ENCODE results near the gene CA4. TPM values are rescaled to one million over a fixed set of nuclear protein-coding genes. Genes with fewer than 3 reads are reported as not detected.
A peak's percentile ranks its signal among the peaks of the same experiment; 100 is the strongest.

Gene CA4
- total and polyA plus RNA-seq, 4 donors: 0.14 to 0.67 (median 0.44) TPM

GRCh38 chr17:60141111-60142018 is 8.4 kb upstream of the CA4 start:
- Histone ChIP-seq H3K36me3 (ENCODE audit: control insufficient read depth in 4 of 4, insufficient read depth in 3 of 4, low read depth in 1 of 4, low read length in 3 of 4) (no peaks in the 10 kb centered on the region), H3K27me3 (ENCODE audit: control insufficient read depth in 4 of 4, insufficient read depth in 4 of 4, low read length in 3 of 4) (peaks cover 3 to 15% (median 9%) of the 10 kb centered on the region in 4 donors), H3K27ac (ENCODE audit: low read depth in 1 of 2, low read length in 2 of 2) (no peak overlapping the region), H3K9me3 (ENCODE audit: control insufficient read depth in 4 of 4, low read length in 3 of 4) (no peaks in the 10 kb centered on the region), H3K9ac (ENCODE audit: low read depth in 1 of 2, low read length in 2 of 2) (no peak overlapping the region), H3K4me1 (ENCODE audit: control insufficient read depth in 4 of 4, insufficient read depth in 4 of 4, low read length in 3 of 4) (peaks cover 7 to 27% (median 17%) of the 10 kb centered on the region in 4 donors), H3K4me3 (ENCODE audit: low read depth in 1 of 3, low read length in 3 of 3) (no peak overlapping the region)
- WGBS: 14% methylated on average over 52 of the region's 52 CpGs
- no peak for DNase-seq (ENCODE audit: low spot score)
- TF ChIP-seq ATF3 (IDR thresholded peaks at IDR 0.05) (no peak), HNF4A (conservative IDR thresholded peaks at IDR 0.05) (no peak)

DNA sequence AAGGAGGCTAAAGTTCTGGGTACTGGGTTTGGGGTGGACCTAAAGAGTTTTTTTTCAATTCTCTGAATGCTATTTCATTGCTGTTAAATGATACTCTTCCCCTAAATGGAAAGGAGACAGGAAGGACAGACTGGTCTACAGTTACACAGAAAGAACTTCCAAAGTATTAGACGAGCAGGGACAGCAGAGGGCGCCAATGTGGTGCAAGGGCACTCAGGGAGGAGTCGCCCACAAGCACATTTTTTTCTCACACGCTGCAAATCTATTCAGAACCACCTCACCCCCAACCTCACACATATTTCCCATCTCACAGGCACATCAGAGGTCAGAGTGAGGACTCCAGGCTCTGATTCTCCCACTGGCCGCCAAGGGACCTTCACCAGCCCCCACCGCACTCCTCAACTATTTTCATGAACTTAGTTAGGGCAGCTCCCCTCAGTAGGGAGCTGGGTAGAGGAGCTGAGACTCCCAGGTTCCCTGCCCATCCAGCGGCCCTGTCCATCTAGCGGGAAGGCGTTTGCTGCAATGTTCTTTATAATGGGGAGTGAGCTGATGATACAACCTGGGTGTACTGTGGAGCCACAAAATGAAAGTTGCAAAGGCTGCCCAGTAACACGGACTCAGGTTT is 6.8 kb upstream of the CA4 start:
- no peaks in the 10 kb centered on the region for H3K36me3 ChIP-seq (ENCODE audit: control insufficient read depth in 4 of 4, insufficient read depth in 3 of 4, low read depth in 1 of 4, low read length in 3 of 4)
- TF ChIP-seq GABPA (IDR thresholded peaks at IDR 0.05 in 1 of 2, conservative IDR thresholded peaks at IDR 0.05 in 1 of 2) (no peak), REST (IDR thresholded peaks at IDR 0.05) (peak; percentile 55), YY1 (IDR thresholded peaks at IDR 0.05) (no peak), NR2F2 (IDR thresholded peaks at IDR 0.05) (no peak), HNF4A (conservative IDR thresholded peaks at IDR 0.05) (peak in 1 of 2 donors; percentile 18), FOXA2 (IDR thresholded peaks at IDR 0.05) (no peak), TAF1 (conservative IDR thresholded peaks at IDR 0.05) (no peak), RAD21 (IDR thresholded peaks at IDR 0.05) (peak; percentile 84 to 88), SP1 (IDR thresholded peaks at IDR 0.05) (no peak), HNF4G (IDR thresholded peaks at IDR 0.05) (no peak), EGR1 (IDR thresholded peaks at IDR 0.05; ENCODE audit: low read depth in 2 of 2) (no peak), MAX (IDR thresholded peaks at IDR 0.05) (no peak), FOXA1 (IDR thresholded peaks at IDR 0.05) (no peak), ATF3 (IDR thresholded peaks at IDR 0.05) (no peak), JUND (IDR thresholded peaks at IDR 0.05) (no peak), ZBTB33 (IDR thresholded peaks at IDR 0.05) (no peak), RXRA (IDR thresholded peaks at IDR 0.05) (no peak)
- TF ChIP-seq, protein P1, sequence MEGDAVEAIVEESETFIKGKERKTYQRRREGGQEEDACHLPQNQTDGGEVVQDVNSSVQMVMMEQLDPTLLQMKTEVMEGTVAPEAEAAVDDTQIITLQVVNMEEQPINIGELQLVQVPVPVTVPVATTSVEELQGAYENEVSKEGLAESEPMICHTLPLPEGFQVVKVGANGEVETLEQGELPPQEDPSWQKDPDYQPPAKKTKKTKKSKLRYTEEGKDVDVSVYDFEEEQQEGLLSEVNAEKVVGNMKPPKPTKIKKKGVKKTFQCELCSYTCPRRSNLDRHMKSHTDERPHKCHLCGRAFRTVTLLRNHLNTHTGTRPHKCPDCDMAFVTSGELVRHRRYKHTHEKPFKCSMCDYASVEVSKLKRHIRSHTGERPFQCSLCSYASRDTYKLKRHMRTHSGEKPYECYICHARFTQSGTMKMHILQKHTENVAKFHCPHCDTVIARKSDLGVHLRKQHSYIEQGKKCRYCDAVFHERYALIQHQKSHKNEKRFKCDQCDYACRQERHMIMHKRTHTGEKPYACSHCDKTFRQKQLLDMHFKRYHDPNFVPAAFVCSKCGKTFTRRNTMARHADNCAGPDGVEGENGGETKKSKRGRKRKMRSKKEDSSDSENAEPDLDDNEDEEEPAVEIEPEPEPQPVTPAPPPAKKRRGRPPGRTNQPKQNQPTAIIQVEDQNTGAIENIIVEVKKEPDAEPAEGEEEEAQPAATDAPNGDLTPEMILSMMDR (IDR thresholded peaks at IDR 0.05; ENCODE audit: low read depth, low read length, missing input control): peak; percentile 56
- 7% methylated on average over 10 of the region's 10 CpGs for WGBS
- no peaks in the 10 kb centered on the region for H3K9me3 ChIP-seq (ENCODE audit: control insufficient read depth in 4 of 4, low read length in 3 of 4)
- no peak overlapping the region for H3K4me3 ChIP-seq (ENCODE audit: low read depth in 1 of 3, low read length in 3 of 3)
- peaks cover 7 to 27% (median 17%) of the 10 kb centered on the region in 4 donors for H3K4me1 ChIP-seq (ENCODE audit: control insufficient read depth in 4 of 4, insufficient read depth in 4 of 4, low read length in 3 of 4)
- DNase-seq (ENCODE audit: low spot score): peak; percentile 81
- H3K9ac ChIP-seq (ENCODE audit: low read depth in 1 of 2, low read length in 2 of 2): no peak overlapping the region
- peaks cover 6 to 15% (median 10%) of the 10 kb centered on the region in 4 donors for H3K27me3 ChIP-seq (ENCODE audit: control insufficient read depth in 4 of 4, insufficient read depth in 4 of 4, low read length in 3 of 4)
- H3K27ac ChIP-seq (ENCODE audit: low read depth in 1 of 2, low read length in 2 of 2): no peak overlapping the region

Measured in liver (tissue), 9 donors.